Measurements from ENCODE around the gene TCF4.

The TCF4 gene

GRCh38 chr18:55316486-55317184 lies 271.4 kb downstream of the TCF4 start:
- no peak for ATAC-seq
- H3K27ac Mint-ChIP-seq = no peak overlapping the region

GRCh38 chr18:55314615-55315237 lies 273.3 kb downstream of the TCF4 start:
- no peaks in the 10 kb centered on the region for H3K4me1 Mint-ChIP-seq
- no peak overlapping the region for H3K4me3 Mint-ChIP-seq
- no peak for ATAC-seq
- no peak overlapping the region for H3K27ac Mint-ChIP-seq
- no peaks in the 10 kb centered on the region for H3K9me3 Mint-ChIP-seq
- DNase-seq (ENCODE audit: low spot score in 2 of 2) = no peak
- no peaks in the 10 kb centered on the region for H3K36me3 Mint-ChIP-seq

More at GRCh38 chr18:55316486-55317184, 271.4 kb downstream of the TCF4 start:
- no peak for DNase-seq (ENCODE audit: low spot score in 2 of 2)
- Mint-ChIP-seq H3K4me3 (no peak overlapping the region), H3K9me3 (peaks cover 3% of the 10 kb centered on the region), H3K36me3 (no peaks in the 10 kb centered on the region), H3K4me1 (peaks cover 2% of the 10 kb centered on the region)

GRCh38 chr18:55314031-55314430 lies 274.0 kb downstream of the TCF4 start:
- Mint-ChIP-seq H3K4me3 (no peak overlapping the region), H3K36me3 (no peaks in the 10 kb centered on the region), H3K4me1 (no peaks in the 10 kb centered on the region), H3K27ac (no peak overlapping the region), H3K9me3 (no peaks in the 10 kb centered on the region)
- ATAC-seq (no peak), DNase-seq (ENCODE audit: low spot score in 2 of 2) (no peak)

GRCh38 chr18:55310863-55311262 lies 277.1 kb downstream of the TCF4 start:
- no peaks in the 10 kb centered on the region for H3K9me3 Mint-ChIP-seq
- no peak overlapping the region for H3K4me3 Mint-ChIP-seq
- no peaks in the 10 kb centered on the region for H3K36me3 Mint-ChIP-seq

GRCh38 chr18:55310044-55310676 lies 277.8 kb downstream of the TCF4 start:
- DNase-seq (ENCODE audit: low spot score in 2 of 2) (no peak), ATAC-seq (no peak)
- no peaks in the 10 kb centered on the region for H3K9me3 Mint-ChIP-seq
- H3K4me3 Mint-ChIP-seq = no peak overlapping the region
- no peak overlapping the region for H3K27ac Mint-ChIP-seq
- no peaks in the 10 kb centered on the region for H3K4me1 Mint-ChIP-seq
- no peaks in the 10 kb centered on the region for H3K36me3 Mint-ChIP-seq

More at GRCh38 chr18:55310863-55311262, 277.1 kb downstream of the TCF4 start:
- DNase-seq (ENCODE audit: low spot score in 2 of 2) (no peak), ATAC-seq (no peak)
- H3K4me1 Mint-ChIP-seq = no peaks in the 10 kb centered on the region
- H3K27ac Mint-ChIP-seq = no peak overlapping the region

GRCh38 chr18:55309249-55309648 lies 278.7 kb downstream of the TCF4 start:
- DNase-seq (ENCODE audit: low spot score in 2 of 2) (no peak), ATAC-seq (no peak)
- Mint-ChIP-seq H3K27ac (no peak overlapping the region), H3K4me1 (no peaks in the 10 kb centered on the region), H3K9me3 (no peaks in the 10 kb centered on the region), H3K36me3 (no peaks in the 10 kb centered on the region), H3K4me3 (no peak overlapping the region)

GRCh38 chr18:55307505-55307904 lies 280.5 kb downstream of the TCF4 start:
- no peaks in the 10 kb centered on the region for H3K4me1 Mint-ChIP-seq
- no peak overlapping the region for H3K27ac Mint-ChIP-seq
- ATAC-seq (no peak), DNase-seq (ENCODE audit: low spot score in 2 of 2) (no peak)
- H3K9me3 Mint-ChIP-seq = peaks cover 3% of the 10 kb centered on the region
- H3K4me3 Mint-ChIP-seq = no peak overlapping the region
- H3K36me3 Mint-ChIP-seq = no peaks in the 10 kb centered on the region

- no peak for ATAC-seq
- DNase-seq (ENCODE audit: low spot score in 2 of 2) = no peak
- no peaks in the 10 kb centered on the region for H3K4me1 Mint-ChIP-seq
- H3K27ac Mint-ChIP-seq = no peak overlapping the region
- no peak overlapping the region for H3K4me3 Mint-ChIP-seq
- no peaks in the 10 kb centered on the region for H3K36me3 Mint-ChIP-seq
- H3K9me3 Mint-ChIP-seq = peaks cover 3% of the 10 kb centered on the region
Observed at GRCh38 chr18:55306359-55307024, 281.5 kb downstream of the TCF4 start.

GRCh38 chr18:55302167-55302833 lies 285.7 kb downstream of the TCF4 start:
- Mint-ChIP-seq H3K36me3 (no peaks in the 10 kb centered on the region), H3K4me1 (no peaks in the 10 kb centered on the region), H3K4me3 (no peak overlapping the region), H3K9me3 (peaks cover 4% of the 10 kb centered on the region), H3K27ac (no peak overlapping the region)
- no peak for ATAC-seq
- no peak for DNase-seq (ENCODE audit: low spot score in 2 of 2)

GRCh38 chr18:55301824-55302166 lies 286.2 kb downstream of the TCF4 start:
- DNase-seq (ENCODE audit: low spot score in 2 of 2) (no peak), ATAC-seq (no peak)
- Mint-ChIP-seq H3K36me3 (no peaks in the 10 kb centered on the region), H3K27ac (no peak overlapping the region), H3K9me3 (peaks cover 6% of the 10 kb centered on the region), H3K4me1 (no peaks in the 10 kb centered on the region), H3K4me3 (no peak overlapping the region)

- H3K27ac Mint-ChIP-seq = no peak overlapping the region
- H3K36me3 Mint-ChIP-seq = no peaks in the 10 kb centered on the region
- H3K4me3 Mint-ChIP-seq = no peak overlapping the region
- no peak for ATAC-seq
- H3K9me3 Mint-ChIP-seq = peaks cover 6% of the 10 kb centered on the region
- DNase-seq (ENCODE audit: low spot score in 2 of 2) = no peak
- no peaks in the 10 kb centered on the region for H3K4me1 Mint-ChIP-seq
Observed at GRCh38 chr18:55300936-55301531, 287.0 kb downstream of the TCF4 start.

- Mint-ChIP-seq H3K4me1 (no peaks in the 10 kb centered on the region), H3K9me3 (peaks cover 6% of the 10 kb centered on the region), H3K27ac (no peak overlapping the region), H3K36me3 (no peaks in the 10 kb centered on the region), H3K4me3 (no peak overlapping the region)
- DNase-seq (ENCODE audit: low spot score in 2 of 2) (no peak), ATAC-seq (no peak)
Observed at GRCh38 chr18:55300421-55300935, 287.5 kb downstream of the TCF4 start.

- no peak for DNase-seq (ENCODE audit: low spot score in 2 of 2)
- no peak overlapping the region for H3K4me3 Mint-ChIP-seq
- no peaks in the 10 kb centered on the region for H3K36me3 Mint-ChIP-seq
- peaks cover 7% of the 10 kb centered on the region for H3K9me3 Mint-ChIP-seq
- no peak for ATAC-seq
- H3K4me1 Mint-ChIP-seq = no peaks in the 10 kb centered on the region
- H3K27ac Mint-ChIP-seq = no peak overlapping the region
Observed at GRCh38 chr18:55296778-55297177, 291.2 kb downstream of the TCF4 start.

GRCh38 chr18:55296115-55296514 lies 291.9 kb downstream of the TCF4 start:
- no peak overlapping the region for H3K4me3 Mint-ChIP-seq
- no peak for DNase-seq (ENCODE audit: low spot score in 2 of 2)
- H3K9me3 Mint-ChIP-seq = peaks cover 7% of the 10 kb centered on the region
- H3K27ac Mint-ChIP-seq = no peak overlapping the region
- H3K4me1 Mint-ChIP-seq = no peaks in the 10 kb centered on the region
- ATAC-seq = no peak
- H3K36me3 Mint-ChIP-seq = no peaks in the 10 kb centered on the region

GRCh38 chr18:55290898-55291297 lies 297.1 kb downstream of the TCF4 start:
- Mint-ChIP-seq H3K4me1 (no peaks in the 10 kb centered on the region), H3K36me3 (no peaks in the 10 kb centered on the region), H3K4me3 (no peak overlapping the region), H3K27ac (no peak overlapping the region), H3K9me3 (peaks cover 5% of the 10 kb centered on the region)
- DNase-seq (ENCODE audit: low spot score in 2 of 2) (no peak), ATAC-seq (no peak)

All from stimulated activated effector memory CD8-positive, alpha-beta T cell treated with anti-CD3 and anti-CD28 coated beads, Interleukin-12 subunit alpha, Interleukin-12 subunit beta, amount 100 ng/mL, for 72 hours (primary cell).